Gastrocnemius medialis (tissue), 4 donors: Measurements from ENCODE around the gene CACNA2D2. TPM values are rescaled to one million over a fixed set of nuclear protein-coding genes. Genes with fewer than 3 reads are reported as not detected.

Experiments
- ATAC-seq, 2 donors: fragments of 150-250 bp; one replicate each; pipeline ENCODE4 v1.9.1; 2016
- DNase-seq, 2 donors: peaks; one replicate each; pipeline ENCODE4 v3.0.0-alpha.2; 2019
- H3K27ac ChIP-seq, 4 donors: fragments of 200-600 bp; sonication (generic); 1 replicate in 1 of 4; 2 replicates in 3 of 4; pipeline ENCODE4 v1.5.1; 2016 to 2018; ENCODE audit warnings: mild to moderate bottlenecking in 2 of 4, moderate library complexity in 1 of 4
- H3K27me3 ChIP-seq, 3 donors: fragments of 200-600 bp; sonication (generic) in 2 of 3; 1 replicate in 1 of 3; 2 replicates in 2 of 3; pipeline versions ENCODE4 v1.5.1 to v1.6.0; 2016 to 2019; ENCODE audit warnings: mild to moderate bottlenecking in 1 of 3, moderate library complexity in 1 of 3
- H3K36me3 ChIP-seq, 2 donors: fragments of 200-600 bp; sonication (generic) in 1 of 2; one replicate each; pipeline ENCODE4 v1.5.1; 2017 to 2018
- H3K4me1 ChIP-seq, 2 donors: fragments of 200-600 bp; sonication (generic) in 1 of 2; one replicate each; pipeline ENCODE4 v1.5.1; 2016 to 2017; ENCODE audit warnings: mild to moderate bottlenecking in 2 of 2
- H3K4me3 ChIP-seq, 4 donors: fragments of 200-600 bp; sonication (generic) in 3 of 4; 1 replicate in 1 of 4; 2 replicates in 3 of 4; pipeline ENCODE4 v1.5.1; 2016 to 2019; ENCODE audit warnings: mild to moderate bottlenecking in 2 of 4
- H3K9me3 ChIP-seq, 3 donors: fragments of 200-600 bp; sonication (generic) in 2 of 3; 1 replicate in 1 of 3; 2 replicates in 2 of 3; pipeline ENCODE4 v1.5.1; 2016 to 2019
- POLR2A ChIP-seq, 2 donors: fragments of 450-650 bp; IDR thresholded peaks; one replicate each; pipeline ENCODE4 v1.6.1; 2017; ENCODE audit warnings: antibody characterized with exemption in 2 of 2, mild to moderate bottlenecking in 2 of 2, moderate library complexity in 2 of 2
- in situ Hi-C, 4 donors: fragments of 200-750 bp; cut with MboI; loops; one replicate each; pipeline versions ENCODE4 v1.15.0 to v1.8.0; 2017; ENCODE audit warnings: low sequenced_read_pairs in 4 of 4
- intact Hi-C: fragments of 100-400 bp; cut with DNase I; formaldehyde crosslinking; loops from one replicate; pipeline ENCODE4 v1.15.1; 2023; ENCODE audit warnings: low total_unique reads
- total RNA-seq, 4 donors: library from RNA; depleted of rRNA; stranded (reverse); fragments of >200 nt; gene quantifications; one replicate each; pipeline versions ENCODE4 v1.1.0 to v1.2.3, GENCODE V29; 2016
- TF ChIP-seq, protein P1 (sequence below), 5 experiments: fragments of 450-650 bp in 3 of 5; fragments of 200-600 bp in 2 of 5; sonication (generic) in 2 of 5; IDR thresholded peaks in 4 of 5; conservative IDR thresholded peaks in 1 of 5; 1 replicate in 4 of 5; 2 replicates in 1 of 5; pipeline ENCODE4 v1.5.1; 2016 to 2019; ENCODE audit warnings: antibody characterized with exemption in 5 of 5, mild to moderate bottlenecking in 3 of 5, moderate library complexity in 3 of 5

CACNA2D2 gene
- total RNA-seq, 4 donors from 2014 or later, result 0.27 to 0.68 (median 0.45) TPM

DNA sequence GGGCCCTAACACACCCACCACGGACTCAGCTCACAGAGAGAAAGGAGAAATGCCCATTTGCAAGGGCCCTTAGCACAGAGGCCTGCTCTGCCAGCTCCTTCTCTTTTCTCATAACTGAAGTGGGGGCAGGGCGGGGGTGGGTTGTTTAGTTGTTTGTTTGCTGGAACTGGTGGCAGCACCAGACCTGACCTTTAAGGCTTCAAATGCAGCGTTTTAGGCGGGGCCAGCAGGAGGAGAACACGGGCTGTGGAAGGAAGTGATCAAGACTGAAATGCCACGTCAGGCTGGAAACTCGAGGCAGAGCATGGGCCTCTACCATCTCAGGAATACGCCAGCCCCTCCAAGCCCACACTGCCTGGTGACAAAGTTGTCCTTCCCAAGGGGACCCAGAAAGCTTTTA, 9.3 kb downstream of the CACNA2D2 start:
- no peak for DNase-seq
- Histone ChIP-seq H3K4me3 (no peak overlapping the region), H3K4me1 (peaks cover 0 to 5% of the 10 kb centered on the region in 2 donors), H3K27ac (no peak overlapping the region), H3K27me3 (no peaks in the 10 kb centered on the region), H3K9me3 (no peaks in the 10 kb centered on the region), H3K36me3 (no peaks in the 10 kb centered on the region)
- ATAC-seq, result no peak
- in situ Hi-C loops (no loop called here), intact Hi-C loops (no loop called here)
- no peak for TF ChIP-seq POLR2A (IDR thresholded peaks at IDR 0.05)
- TF ChIP-seq, protein P1, sequence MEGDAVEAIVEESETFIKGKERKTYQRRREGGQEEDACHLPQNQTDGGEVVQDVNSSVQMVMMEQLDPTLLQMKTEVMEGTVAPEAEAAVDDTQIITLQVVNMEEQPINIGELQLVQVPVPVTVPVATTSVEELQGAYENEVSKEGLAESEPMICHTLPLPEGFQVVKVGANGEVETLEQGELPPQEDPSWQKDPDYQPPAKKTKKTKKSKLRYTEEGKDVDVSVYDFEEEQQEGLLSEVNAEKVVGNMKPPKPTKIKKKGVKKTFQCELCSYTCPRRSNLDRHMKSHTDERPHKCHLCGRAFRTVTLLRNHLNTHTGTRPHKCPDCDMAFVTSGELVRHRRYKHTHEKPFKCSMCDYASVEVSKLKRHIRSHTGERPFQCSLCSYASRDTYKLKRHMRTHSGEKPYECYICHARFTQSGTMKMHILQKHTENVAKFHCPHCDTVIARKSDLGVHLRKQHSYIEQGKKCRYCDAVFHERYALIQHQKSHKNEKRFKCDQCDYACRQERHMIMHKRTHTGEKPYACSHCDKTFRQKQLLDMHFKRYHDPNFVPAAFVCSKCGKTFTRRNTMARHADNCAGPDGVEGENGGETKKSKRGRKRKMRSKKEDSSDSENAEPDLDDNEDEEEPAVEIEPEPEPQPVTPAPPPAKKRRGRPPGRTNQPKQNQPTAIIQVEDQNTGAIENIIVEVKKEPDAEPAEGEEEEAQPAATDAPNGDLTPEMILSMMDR (IDR thresholded peaks at IDR 0.05 in 4 of 5, conservative IDR thresholded peaks at IDR 0.05 in 1 of 5), result no peak

DNA sequence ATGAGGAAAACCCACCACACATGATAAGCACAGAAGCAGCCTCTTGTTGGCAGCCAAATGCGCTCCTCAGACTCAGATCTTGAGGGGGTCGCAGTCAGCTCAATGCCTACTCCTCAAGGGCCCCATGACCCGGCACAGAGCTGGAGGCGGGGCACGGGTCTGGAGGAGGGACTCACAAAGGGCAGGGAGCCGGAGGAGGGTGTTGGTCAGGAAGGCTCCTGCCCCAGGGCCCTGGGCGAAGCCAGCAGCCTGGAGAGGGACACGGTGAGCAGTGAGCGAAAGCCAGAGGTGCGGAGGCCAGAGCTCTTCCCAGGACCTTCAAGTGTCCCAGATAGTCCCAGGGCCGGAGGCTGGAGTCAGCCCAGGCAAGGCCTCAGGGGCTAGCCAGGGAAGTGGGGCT, 9.8 kb downstream of the CACNA2D2 start:
- in situ Hi-C loops (no loop called here), intact Hi-C loops (no loop called here)
- no peak overlapping the region for H3K27ac ChIP-seq
- DNase-seq (no peak), ATAC-seq (no peak)
- TF ChIP-seq, protein P1 (IDR thresholded peaks at IDR 0.05 in 4 of 5, conservative IDR thresholded peaks at IDR 0.05 in 1 of 5), result no peak
- TF ChIP-seq POLR2A (IDR thresholded peaks at IDR 0.05), result no peak
- no peak overlapping the region for H3K4me3 ChIP-seq
- peaks cover 0 to 5% of the 10 kb centered on the region in 2 donors for H3K4me1 ChIP-seq
- no peaks in the 10 kb centered on the region for H3K27me3 ChIP-seq
- no peaks in the 10 kb centered on the region for H3K9me3 ChIP-seq
- H3K36me3 ChIP-seq, result no peaks in the 10 kb centered on the region

DNA sequence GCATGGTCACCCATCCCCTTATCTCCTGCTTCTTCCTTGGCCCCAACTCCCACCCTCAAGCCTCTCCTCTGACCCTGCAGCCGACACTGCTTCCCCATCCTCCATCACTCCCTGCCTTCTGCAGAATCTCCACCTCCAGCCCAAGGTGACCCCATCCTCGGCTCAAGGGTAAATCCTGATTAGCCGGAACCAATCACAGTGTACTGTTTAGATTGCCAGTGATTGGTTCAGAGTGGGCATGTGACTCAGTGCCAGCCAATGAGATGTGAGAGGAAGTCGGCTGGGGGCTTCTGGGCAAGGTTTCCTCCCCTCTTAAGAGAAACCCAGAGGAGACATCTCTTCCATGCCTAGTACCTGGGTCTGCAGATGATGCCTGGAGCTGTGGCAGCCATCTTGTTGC, 10.3 kb downstream of the CACNA2D2 start:
- ATAC-seq (no peak), DNase-seq (no peak)
- H3K27me3 ChIP-seq, result no peaks in the 10 kb centered on the region
- peaks cover 0 to 5% of the 10 kb centered on the region in 2 donors for H3K4me1 ChIP-seq
- in situ Hi-C loops, result no loop called here
- intact Hi-C loops, result no loop called here
- TF ChIP-seq, protein P1 (IDR thresholded peaks at IDR 0.05 in 4 of 5, conservative IDR thresholded peaks at IDR 0.05 in 1 of 5), result no peak
- TF ChIP-seq POLR2A (IDR thresholded peaks at IDR 0.05), result no peak
- no peaks in the 10 kb centered on the region for H3K36me3 ChIP-seq
- H3K4me3 ChIP-seq, result no peak overlapping the region
- no peak overlapping the region for H3K27ac ChIP-seq
- no peaks in the 10 kb centered on the region for H3K9me3 ChIP-seq

DNA sequence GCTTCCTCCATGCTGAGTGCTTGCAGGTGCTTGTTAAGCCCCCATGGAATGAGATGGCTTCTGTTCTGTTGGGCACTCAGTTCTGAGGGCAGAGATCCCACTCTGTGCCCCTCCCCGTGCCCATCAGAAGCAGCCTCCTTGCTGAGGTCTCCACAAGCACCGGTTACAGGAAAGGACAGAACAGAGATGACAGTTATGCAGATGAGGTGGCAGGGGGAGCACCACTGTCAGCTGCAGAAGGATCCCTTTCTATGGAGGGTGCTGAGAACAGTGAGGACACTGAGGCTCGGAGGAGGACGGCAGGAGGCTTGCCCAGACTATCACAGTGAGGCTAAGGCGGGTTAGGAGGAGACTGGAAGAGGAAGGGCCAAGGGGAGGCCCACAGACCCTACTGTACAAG, 12.4 kb downstream of the CACNA2D2 start:
- Histone ChIP-seq H3K36me3 (no peaks in the 10 kb centered on the region), H3K4me3 (no peak overlapping the region), H3K27ac (no peak overlapping the region), H3K27me3 (no peaks in the 10 kb centered on the region), H3K4me1 (peaks cover 0 to 5% of the 10 kb centered on the region in 2 donors), H3K9me3 (no peaks in the 10 kb centered on the region)
- intact Hi-C loops, result no loop called here
- ATAC-seq, result no peak
- in situ Hi-C loops, result no loop called here
- no peak for TF ChIP-seq POLR2A (IDR thresholded peaks at IDR 0.05)
- TF ChIP-seq, protein P1 (IDR thresholded peaks at IDR 0.05 in 4 of 5, conservative IDR thresholded peaks at IDR 0.05 in 1 of 5), result no peak
- no peak for DNase-seq

DNA sequence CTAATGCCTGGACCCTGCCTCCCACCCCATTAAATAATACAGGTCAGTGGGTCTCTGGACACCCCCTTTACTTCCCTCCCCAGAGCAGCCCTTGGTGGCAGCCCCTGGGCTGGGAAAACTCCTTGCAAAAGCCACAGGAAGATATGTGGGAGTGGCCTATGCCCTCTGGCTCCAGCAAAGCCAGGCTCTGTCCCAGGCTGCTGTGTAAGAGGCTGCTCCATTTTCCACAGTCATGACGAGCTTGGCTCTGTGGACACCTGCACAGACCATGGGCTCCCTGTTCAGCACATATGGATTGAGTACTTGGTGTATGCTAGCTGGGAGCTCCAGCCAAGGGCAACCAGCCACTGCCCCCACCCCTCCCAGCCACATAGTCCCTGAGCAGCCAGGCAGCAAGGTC, 13.0 kb downstream of the CACNA2D2 start:
- peaks cover 0 to 5% of the 10 kb centered on the region in 2 donors for H3K4me1 ChIP-seq
- intact Hi-C loops (no loop called here), in situ Hi-C loops (no loop called here)
- no peak overlapping the region for H3K4me3 ChIP-seq
- H3K9me3 ChIP-seq, result no peaks in the 10 kb centered on the region
- DNase-seq (no peak), ATAC-seq (no peak)
- no peaks in the 10 kb centered on the region for H3K36me3 ChIP-seq
- no peak overlapping the region for H3K27ac ChIP-seq
- no peak for TF ChIP-seq POLR2A (IDR thresholded peaks at IDR 0.05)
- TF ChIP-seq, protein P1 (IDR thresholded peaks at IDR 0.05 in 4 of 5, conservative IDR thresholded peaks at IDR 0.05 in 1 of 5), result no peak
- no peaks in the 10 kb centered on the region for H3K27me3 ChIP-seq
